ENCODE data around the gene METTL21A. TPM values are rescaled to one million over a fixed set of nuclear protein-coding genes. Genes with fewer than 3 reads are reported as not detected.

METTL21A gene
- total RNA-seq, 1 experiment from 2014 or later, result 13.6 TPM

DNA sequence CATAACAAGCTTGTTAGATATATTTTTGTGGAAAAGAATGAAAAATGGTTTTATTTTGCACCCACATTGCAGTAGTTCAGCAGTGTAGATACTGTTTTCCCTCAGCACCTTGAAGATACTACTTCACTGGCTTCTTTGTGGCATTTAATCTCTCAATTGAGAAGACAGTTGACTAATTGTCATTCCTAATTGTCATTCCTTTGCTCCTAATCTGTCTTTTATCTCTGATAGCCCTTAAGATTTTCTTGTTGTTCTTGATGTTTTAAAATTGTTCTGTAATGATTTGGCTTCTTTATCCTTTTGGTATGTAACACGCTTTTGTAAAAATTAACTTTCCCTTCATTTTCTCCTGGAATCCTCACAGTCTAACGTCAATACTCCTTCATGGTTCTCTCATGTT, 48.2 kb upstream of the METTL21A start:
- H4K20me1 ChIP-seq (ENCODE audit: insufficient read depth), result no peaks in the 10 kb centered on the region
- no peak overlapping the region for H3K4me3 ChIP-seq
- H3K4me1 ChIP-seq (replicated peaks; ENCODE audit: insufficient read depth), result peaks cover 12% of the 10 kb centered on the region
- POLR2A ChIA-PET (ENCODE audit: unreplicated experiment), result no interaction called here
- no peaks in the 10 kb centered on the region for H3K9me2 ChIP-seq (ENCODE audit: insufficient read depth)
- CTCF ChIA-PET, result no interaction called here
- H3K27ac ChIP-seq, result no peak overlapping the region
- no peak overlapping the region for H3K4me2 ChIP-seq
- no peaks in the 10 kb centered on the region for H3K79me2 ChIP-seq (ENCODE audit: low read depth)
- no TSS peak for BruUV-seq (replicated peaks)
- no peaks in the 10 kb centered on the region for H3K36me3 ChIP-seq (ENCODE audit: low read depth)
- no peak for TF ChIP-seq EZH2 (IDR thresholded peaks at IDR 0.05; ENCODE audit: low read depth)
- TF ChIP-seq, protein P1, sequence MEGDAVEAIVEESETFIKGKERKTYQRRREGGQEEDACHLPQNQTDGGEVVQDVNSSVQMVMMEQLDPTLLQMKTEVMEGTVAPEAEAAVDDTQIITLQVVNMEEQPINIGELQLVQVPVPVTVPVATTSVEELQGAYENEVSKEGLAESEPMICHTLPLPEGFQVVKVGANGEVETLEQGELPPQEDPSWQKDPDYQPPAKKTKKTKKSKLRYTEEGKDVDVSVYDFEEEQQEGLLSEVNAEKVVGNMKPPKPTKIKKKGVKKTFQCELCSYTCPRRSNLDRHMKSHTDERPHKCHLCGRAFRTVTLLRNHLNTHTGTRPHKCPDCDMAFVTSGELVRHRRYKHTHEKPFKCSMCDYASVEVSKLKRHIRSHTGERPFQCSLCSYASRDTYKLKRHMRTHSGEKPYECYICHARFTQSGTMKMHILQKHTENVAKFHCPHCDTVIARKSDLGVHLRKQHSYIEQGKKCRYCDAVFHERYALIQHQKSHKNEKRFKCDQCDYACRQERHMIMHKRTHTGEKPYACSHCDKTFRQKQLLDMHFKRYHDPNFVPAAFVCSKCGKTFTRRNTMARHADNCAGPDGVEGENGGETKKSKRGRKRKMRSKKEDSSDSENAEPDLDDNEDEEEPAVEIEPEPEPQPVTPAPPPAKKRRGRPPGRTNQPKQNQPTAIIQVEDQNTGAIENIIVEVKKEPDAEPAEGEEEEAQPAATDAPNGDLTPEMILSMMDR (conservative IDR thresholded peaks at IDR 0.05), result no peak
- intact Hi-C loops (cut with micrococcal nuclease; ENCODE audit: unreplicated experiment), result no loop called here
- H2AFZ ChIP-seq, result no peak overlapping the region
- no peaks in the 10 kb centered on the region for H3K9me3 ChIP-seq (ENCODE audit: insufficient read depth, low read depth)
- H3F3A ChIP-seq (ENCODE audit: insufficient read depth, low read depth), result peaks cover 8% of the 10 kb centered on the region; the same call in 1 of the 2 replicates
- no peak for DNase-seq
- H3K27me3 ChIP-seq (ENCODE audit: insufficient read depth, low read depth), result no peaks in the 10 kb centered on the region

DNA sequence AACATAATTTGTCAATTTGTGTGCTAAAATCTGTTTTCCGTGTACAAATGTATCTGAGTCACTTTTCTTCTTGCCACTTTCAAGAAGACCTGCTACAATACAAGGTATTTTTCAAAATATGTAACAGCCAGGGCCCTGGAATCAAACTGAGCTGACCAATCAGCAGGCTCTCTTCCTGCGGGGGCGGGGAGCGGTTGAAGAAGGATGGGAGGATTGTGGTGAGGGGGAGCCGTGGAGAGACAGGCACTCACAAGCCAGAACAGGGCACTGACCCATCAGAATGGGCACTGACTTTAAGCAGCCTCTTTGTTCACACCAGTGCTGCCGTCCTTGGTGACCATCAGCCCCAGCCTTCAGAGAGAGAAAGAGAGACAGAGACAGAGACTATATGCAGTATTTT, 45.7 kb upstream of the METTL21A start:
- no peaks in the 10 kb centered on the region for H3K79me2 ChIP-seq (ENCODE audit: low read depth)
- no peaks in the 10 kb centered on the region for H3K27me3 ChIP-seq (ENCODE audit: insufficient read depth, low read depth)
- H3K4me2 ChIP-seq, result no peak overlapping the region
- no peaks in the 10 kb centered on the region for H3K9me2 ChIP-seq (ENCODE audit: insufficient read depth)
- H2AFZ ChIP-seq, result no peak overlapping the region
- no peaks in the 10 kb centered on the region for H3K36me3 ChIP-seq (ENCODE audit: low read depth)
- H4K20me1 ChIP-seq (ENCODE audit: insufficient read depth), result no peaks in the 10 kb centered on the region
- POLR2A ChIA-PET (ENCODE audit: unreplicated experiment), result no interaction called here
- H3K9me3 ChIP-seq (ENCODE audit: insufficient read depth, low read depth), result no peaks in the 10 kb centered on the region
- intact Hi-C loops (cut with micrococcal nuclease; ENCODE audit: unreplicated experiment), result no loop called here
- DNase-seq, result no peak
- TF ChIP-seq EZH2 (IDR thresholded peaks at IDR 0.05; ENCODE audit: low read depth), result no peak
- TF ChIP-seq, protein P1 (conservative IDR thresholded peaks at IDR 0.05), result no peak
- CTCF ChIA-PET, result no interaction called here
- H3K27ac ChIP-seq, result no peak overlapping the region
- H3K4me3 ChIP-seq, result no peak overlapping the region
- no peaks in the 10 kb centered on the region for H3F3A ChIP-seq (ENCODE audit: insufficient read depth, low read depth)
- no peaks in the 10 kb centered on the region for H3K4me1 ChIP-seq (replicated peaks; ENCODE audit: insufficient read depth)
- BruUV-seq (replicated peaks), result no TSS peak

DNA sequence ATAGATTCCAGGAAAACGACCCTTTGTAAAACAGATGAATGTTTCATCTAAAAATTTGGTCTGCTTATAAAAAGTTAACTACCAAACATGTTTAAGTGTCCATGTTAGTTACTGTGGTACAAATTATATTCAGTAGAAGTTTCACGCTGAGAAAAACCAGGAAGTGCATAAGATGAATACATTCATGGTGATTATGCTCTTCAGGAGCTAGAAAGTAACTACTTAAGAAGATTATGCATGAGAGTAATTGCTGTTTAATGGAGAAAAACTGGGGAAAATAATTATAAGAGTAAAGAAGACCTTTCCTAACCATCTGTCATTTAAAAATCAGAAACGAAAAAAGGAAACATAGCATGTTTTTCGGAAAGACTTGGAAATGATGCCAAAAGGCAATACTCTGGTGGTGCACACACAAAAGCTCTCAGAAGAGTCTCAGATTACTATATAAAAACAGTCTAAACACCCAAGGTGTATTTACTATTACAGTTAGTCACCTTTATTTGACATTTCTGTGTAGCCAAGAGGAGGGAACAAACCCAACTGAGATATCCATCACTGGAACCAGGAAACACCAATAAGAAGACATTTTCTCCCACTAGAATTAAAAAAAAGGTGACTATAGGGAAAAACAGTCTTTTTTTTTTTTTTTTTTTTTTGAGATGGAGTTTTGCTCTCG, 38.8 kb upstream of the METTL21A start:
- BruUV-seq (replicated peaks), result no TSS peak
- no peaks in the 10 kb centered on the region for H3K36me3 ChIP-seq (ENCODE audit: low read depth)
- H3K27me3 ChIP-seq (ENCODE audit: insufficient read depth, low read depth), result no peaks in the 10 kb centered on the region
- no peaks in the 10 kb centered on the region for H3K9me3 ChIP-seq (ENCODE audit: insufficient read depth, low read depth)
- H3K9me2 ChIP-seq (ENCODE audit: insufficient read depth), result no peaks in the 10 kb centered on the region
- no peaks in the 10 kb centered on the region for H3K79me2 ChIP-seq (ENCODE audit: low read depth)
- H3F3A ChIP-seq (ENCODE audit: insufficient read depth, low read depth), result no peaks in the 10 kb centered on the region
- intact Hi-C loops (cut with micrococcal nuclease; ENCODE audit: unreplicated experiment), result no loop called here
- no peak overlapping the region for H3K4me2 ChIP-seq
- ChIA-PET CTCF (no interaction called here), POLR2A (ENCODE audit: unreplicated experiment) (no interaction called here)
- H3K4me1 ChIP-seq (replicated peaks; ENCODE audit: insufficient read depth), result peaks cover 4% of the 10 kb centered on the region; the same call in 1 of the 2 replicates
- TF ChIP-seq EZH2 (IDR thresholded peaks at IDR 0.05; ENCODE audit: low read depth), result no peak
- TF ChIP-seq, protein P1 (conservative IDR thresholded peaks at IDR 0.05), result no peak
- no peaks in the 10 kb centered on the region for H4K20me1 ChIP-seq (ENCODE audit: insufficient read depth)
- no peak overlapping the region for H3K4me3 ChIP-seq
- no peak for DNase-seq
- H2AFZ ChIP-seq, result no peak overlapping the region
- no peak overlapping the region for H3K27ac ChIP-seq

All from PC-9 (cell line).